IPS-NIHi7 (cell line): ENCODE results near the gene CDR2L.
A peak's percentile ranks its signal among the peaks of the same experiment; 100 is the strongest.

ENCODE experiments used
- DNase-seq: peaks from one replicate; pipeline ENCODE4 v3.0.0; 2012; ENCODE audit warnings: mixed read lengths; ENCODE audit errors: extremely low spot score

CDR2L gene

DNA sequence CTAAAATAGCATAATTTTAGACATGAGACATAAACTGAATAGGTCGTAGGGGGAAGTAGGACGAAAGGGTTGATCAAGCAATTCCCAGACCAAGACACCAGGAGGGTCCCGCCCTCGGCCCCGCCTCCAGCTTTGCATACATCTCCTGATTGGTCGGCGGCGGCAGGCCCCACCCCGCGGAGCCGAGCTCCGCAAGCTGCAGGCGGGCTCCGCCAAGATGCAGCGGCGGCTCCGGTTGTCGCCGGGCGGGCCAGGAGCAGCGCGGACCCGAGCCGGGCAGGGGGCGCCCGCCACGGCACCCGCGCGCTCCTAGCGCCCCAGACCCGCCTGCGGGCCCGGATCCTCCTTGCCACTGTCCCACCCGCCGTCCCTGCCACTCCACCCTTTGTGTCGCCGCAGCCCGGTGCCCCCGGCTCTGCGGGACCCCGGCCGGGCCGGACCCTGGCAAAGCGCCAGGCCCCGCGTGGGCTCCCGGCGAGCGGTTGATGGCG, at the start of gene CDR2L:
Gene CDR2L (plus strand): TSS at position 215 of the 491 bp plus-strand sequence. CDS start 412 bp downstream, outside the sequence.
- DNase-seq, result peak; percentile 95

DNA sequence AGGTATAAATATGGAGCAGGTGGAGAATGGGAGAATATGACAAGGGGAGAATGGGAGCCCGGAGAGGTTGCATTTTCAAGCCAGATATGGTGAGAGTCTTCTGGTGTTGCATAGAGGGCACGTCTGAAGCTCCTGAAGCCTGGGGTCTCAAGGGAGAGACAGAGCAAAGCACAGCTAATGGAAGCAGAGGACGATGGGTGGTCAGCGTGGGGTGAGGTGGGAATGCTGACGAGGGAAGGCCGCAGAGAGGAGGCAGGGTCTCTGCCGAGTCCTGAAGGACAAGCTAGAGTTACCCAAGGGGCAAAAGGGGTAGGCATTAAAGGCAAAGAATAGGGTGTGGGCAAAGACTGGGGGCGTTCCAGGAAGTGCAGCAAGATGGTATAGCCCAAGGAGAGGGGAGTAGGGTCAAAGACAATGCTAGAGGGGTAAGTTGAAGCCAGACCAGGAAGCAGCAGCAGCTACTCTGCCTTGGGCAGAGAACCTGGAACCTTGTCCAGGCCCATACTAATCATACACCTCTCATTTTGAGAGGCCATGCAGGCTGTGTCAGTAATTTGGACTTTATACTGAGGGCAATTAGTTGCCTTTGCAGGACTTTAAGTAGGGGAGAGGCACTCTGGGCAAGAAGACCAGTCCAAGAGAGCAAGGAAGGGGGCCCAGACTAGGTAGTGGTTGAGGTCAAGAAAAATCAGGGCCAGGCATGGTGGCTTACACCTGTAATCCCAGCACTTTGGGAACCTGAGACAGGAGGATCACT, 49.1 kb upstream of the CDR2L start:
- DNase-seq, result no peak

DNA sequence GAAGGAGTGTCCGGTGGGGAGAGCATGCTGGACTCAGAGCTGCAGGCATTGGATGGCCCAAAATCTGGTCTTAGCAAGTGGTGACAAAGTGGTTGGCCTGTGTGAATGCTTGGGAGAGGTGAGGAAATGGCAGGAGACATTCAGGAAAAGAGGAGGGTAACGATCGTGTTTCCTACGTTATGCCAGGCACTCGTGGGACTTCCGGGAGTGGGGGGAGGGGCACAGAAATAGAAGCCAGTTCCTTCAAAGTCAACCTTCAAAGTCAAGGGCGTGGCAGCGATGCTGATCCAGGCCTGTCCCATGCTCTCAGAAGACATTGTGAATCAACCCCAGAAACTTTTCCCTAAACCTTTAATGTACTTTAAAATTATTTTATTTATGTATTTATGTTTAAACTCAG, 47.9 kb upstream of the CDR2L start:
- no peak for DNase-seq

DNA sequence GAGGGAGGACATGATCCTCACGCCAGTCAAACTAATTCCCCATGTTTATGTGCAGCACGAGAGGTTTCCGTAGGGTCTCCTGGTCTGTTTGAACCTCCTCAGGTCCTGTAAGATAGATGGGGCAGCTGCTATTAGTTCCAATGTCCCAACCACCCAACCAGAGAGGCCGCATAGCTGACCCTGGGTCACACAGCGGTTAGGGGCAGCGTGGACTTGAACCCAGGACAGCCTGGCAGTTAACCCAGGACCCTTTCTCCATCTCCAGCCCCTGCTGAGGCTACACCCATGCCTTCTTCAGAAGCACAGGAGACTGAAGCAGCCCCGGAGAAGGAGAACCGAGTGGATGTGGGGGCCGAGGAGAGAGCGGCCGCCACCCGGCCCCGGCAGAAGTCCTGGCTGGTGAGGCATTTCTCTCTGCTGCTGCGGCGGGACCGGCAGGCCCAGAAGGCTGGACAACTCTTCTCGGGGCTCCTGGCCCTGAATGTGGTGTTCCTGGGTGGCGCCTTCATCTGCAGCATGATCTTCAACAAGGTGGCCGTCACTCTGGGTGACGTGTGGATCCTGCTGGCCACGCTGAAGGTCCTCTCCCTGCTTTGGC, 46.2 kb upstream of the CDR2L start:
- no peak for DNase-seq

DNA sequence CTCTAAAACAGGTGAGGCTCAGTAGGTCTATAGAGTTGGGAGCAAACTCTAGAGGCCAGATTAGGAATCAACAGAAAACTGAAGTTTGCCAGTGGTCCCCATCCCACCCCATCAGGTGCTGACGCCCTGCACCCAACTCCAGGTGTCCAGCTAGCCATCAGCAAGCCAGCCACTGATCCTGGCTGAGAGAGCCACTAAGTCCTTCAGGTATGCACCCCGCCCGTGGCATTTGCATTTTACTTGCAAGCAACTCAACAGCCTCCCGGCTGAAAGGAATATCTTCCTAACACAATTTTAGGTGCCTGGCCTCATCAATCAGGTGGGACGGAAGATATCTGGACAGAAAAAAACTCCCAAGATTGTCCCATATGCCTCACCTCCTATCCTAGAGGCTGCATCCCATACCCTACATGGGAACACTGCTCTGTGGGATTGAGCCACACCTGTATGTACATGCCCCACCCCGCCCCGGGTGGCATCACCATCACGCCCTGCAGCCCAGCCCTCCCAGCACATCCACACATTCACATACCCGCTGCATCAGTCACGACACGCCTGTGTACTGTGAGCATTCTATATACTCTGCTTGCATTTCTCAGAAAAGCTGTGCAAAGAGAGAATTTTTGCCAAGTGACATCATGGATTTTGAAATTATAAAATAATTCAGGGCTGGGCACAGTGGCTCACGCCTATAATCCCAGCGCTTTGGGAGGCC, 43.5 kb upstream of the CDR2L start:
- DNase-seq, result no peak

DNA sequence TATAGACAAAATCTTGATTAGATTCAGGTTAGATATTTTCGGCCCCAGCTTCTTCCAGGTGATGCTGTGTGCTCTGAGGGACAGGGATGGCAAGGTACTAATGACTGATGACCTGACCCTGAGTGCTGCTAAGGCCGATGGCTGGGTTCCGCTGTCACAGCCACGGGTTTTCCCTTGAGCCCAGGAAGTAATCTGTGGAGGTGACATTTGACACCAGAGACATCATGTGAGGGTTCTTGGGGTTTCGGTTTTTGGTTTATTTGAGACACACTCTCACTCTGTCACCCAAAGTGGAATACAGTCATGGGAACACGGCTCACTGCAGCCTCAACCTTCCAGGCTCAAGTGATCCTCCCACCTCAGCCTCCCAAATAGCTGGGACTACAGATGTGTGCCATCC, 41.9 kb upstream of the CDR2L start:
- no peak for DNase-seq

DNA sequence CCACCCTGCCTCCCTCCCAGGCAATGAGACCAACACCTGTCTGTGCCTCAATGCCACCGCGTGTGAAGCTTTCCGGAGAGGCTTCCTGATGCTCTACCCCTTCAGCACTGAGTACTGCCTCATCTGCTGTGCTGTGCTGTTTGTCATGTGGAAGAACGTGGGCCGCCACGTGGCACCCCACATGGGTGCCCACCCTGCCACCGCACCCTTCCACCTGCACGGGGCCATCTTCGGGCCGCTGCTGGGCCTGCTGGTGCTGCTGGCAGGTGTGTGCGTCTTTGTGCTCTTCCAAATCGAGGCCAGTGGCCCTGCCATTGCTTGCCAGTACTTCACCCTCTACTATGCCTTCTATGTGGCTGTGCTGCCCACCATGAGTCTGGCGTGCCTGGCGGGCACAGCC, 40.8 kb upstream of the CDR2L start:
- no peak for DNase-seq

DNA sequence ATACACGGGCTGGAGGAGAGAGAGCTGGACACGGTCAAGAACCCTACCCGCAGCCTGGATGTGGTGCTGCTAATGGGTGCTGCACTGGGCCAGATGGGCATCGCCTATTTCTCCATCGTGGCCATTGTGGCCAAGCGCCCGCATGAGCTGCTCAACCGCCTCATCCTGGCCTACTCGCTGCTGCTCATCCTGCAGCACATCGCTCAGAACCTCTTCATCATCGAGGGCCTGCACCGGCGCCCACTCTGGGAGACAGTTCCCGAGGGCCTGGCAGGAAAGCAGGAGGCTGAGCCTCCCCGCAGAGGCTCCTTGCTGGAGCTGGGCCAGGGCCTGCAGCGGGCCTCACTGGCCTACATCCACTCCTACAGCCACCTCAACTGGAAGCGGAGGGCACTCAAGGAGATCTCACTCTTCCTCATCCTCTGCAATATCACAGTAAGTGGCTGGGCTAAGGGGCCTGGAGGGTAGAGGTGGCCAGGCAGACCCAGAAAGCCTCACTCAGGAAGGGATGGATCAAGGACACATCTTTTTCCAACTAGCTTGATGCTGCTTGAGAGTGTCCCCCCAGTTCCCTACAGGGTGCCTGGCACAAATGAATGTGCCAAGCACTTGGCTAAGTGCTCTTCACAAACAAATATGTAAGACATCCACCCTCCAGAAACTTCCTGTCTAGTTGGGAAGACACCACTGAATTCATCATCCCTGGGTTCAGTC, 40.2 kb upstream of the CDR2L start:
- no peak for DNase-seq

DNA sequence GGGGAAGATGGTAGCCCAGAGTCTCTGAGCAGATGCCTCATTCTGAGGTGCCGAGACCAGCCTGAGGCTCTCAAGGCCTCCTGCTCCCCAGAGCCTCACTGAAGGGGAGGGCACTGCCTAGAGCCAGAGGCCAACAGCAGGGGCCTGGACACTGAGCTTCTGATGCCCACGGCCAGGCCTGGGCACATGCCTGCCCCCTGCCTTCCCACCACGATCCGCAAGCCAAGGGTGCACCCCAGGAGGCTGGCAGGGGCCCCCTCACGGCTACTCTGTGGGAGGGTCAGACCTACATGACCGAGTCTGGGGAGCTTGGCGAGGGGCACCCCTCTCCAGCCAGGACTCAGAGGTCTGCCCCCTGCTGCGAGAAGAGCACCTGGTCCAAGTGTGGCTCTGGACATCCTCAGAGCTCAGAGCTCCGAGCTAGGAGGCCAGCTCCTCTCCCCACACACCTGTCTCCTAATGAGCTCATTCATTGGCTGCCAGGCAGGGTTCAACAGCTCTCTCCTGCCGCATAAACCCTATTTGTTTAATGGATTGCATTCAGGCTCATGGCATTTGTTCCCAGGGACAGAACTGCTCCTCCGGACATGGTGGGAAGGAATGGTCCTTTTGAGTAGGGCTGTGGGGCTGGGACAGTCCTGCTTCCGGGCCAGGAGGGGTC, 37.8 kb upstream of the CDR2L start:
- DNase-seq, result no peak

DNA sequence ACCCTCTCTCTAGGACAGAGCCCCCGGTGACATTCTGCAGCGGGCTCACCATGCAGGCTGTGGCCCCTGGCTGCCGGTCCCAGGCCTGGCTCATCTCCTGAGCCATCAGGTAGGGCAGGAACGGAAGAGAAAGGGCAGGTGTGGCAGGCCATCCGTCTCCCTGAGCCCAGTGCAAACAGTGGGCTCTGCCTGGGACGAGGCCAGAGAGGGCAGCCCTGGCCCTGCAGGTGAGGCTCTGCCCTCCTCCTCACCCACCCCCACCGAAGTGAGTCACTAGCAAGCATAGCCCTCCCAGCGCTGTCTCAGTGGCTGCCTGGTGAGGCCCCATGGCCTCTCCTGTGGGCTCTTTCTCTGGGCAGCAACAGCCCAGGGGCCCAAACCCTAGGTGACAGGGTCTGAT, 37.2 kb upstream of the CDR2L start:
- no peak for DNase-seq

DNA sequence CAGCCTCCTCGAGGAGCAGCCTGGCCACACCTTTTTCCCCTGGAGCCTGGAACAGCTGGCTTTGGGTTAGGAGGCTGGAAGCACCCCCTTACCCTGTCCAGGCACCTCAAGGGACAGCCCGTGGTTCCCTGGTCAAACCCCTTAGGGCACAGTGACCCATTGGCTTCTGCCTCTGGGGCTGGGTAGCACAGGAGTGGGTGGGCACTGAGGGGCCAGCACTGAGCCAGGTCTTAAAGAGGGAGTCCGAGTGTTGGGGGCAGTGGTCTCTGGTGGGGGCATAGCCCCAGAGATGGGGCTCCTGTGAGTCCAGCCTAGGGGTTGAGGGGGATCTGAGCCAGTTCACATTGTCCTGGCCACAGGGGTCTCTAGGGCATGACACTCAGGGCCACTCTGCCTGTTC, 36.4 kb upstream of the CDR2L start:
- DNase-seq, result no peak

DNA sequence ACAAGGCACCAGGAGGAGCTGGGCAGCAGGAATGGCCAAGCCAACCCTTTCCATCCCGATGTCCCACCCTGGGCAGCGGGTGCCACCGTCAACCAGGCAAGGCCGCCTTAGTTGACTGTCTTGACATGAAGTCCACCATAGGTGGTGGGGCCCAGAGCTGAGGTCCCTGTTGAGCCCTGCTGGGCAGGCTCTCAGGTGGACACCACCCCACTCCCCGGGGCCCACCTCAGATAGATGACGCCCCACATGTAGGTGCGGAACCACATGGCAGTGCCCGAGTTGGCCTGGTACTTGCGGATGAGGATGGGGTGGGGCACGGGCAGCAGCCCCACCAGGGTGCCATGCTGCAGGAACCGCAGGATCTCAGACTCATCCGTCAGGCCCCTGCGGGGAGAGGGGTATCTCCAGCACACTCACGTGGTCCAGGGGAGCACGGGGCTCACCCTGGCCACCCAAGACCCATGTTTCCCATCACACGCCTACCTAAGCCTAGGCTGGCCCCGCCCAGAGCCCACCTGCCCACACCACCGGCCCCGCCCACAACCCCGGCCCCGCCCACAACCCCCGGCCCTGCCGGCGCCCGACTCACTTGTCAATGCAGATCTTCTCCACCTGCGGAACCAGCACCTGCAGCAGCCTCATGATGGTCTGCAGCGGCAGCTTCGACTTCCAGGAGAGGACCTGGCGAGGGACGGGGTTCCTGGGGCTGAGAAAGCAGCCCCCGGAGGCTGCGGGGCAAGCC, 35.6 kb upstream of the CDR2L start:
- peak; percentile 82 for DNase-seq

DNA sequence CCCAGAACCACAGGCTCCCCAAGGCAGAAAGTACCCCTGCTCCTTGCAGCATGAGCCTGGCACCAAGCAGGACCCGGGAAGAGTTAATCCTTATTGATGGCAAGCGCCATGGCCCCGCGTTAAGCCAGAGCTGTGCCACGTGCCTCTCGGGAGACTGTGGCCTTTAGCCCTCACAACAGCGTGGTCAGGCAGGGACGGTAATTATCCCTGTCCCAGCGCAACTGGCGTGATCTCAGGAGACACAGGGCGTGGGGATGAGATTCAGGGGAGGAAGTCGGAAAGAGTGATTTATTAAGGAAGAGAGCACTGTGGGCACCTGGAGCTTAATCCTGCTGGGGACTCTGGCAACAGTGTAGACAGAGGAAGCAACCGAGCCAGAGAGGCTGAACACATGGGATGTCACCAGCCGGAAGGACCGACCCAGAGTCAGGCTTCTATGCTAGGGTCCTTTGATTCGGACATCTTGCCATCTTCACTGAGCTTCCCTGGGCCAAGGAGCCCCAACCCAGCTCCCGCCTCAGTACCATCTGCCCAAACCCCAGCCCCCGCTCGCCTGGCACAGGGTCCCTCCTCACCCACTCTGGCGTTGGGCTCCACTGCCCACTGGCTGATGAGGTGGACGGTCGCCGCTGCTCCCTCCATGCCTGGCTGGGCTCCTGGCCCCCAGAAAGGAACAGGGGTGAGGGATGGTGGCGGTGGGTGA, 34.9 kb upstream of the CDR2L start:
- no peak for DNase-seq

DNA sequence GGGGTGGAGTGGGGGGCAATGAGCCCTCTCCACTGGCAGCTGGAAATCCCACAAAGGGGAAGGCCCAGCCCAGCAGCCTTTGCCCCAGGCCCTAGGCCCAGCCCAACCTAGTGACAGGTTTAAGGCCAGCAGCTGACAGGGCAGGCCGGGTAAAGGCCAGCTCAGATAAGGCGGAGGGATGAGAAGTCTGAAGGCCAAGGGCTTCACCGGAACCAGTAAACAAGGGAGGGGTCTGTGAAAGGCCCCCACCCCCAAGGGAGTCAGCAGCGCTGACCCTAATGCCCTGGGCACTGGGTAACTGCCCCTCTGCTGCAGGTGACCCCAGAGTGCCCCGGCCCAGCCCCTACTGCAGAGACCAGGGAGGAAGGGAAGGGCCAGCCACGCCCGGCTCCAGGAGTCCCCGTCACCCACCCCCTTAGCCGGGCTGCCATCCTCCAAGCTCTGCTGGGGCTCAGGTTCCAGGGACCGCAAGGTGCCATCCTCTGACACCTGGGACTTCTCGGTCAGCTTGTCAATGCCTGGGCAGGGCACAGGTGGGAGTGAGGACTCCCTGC, 34.2 kb upstream of the CDR2L start:
- no peak for DNase-seq

DNA sequence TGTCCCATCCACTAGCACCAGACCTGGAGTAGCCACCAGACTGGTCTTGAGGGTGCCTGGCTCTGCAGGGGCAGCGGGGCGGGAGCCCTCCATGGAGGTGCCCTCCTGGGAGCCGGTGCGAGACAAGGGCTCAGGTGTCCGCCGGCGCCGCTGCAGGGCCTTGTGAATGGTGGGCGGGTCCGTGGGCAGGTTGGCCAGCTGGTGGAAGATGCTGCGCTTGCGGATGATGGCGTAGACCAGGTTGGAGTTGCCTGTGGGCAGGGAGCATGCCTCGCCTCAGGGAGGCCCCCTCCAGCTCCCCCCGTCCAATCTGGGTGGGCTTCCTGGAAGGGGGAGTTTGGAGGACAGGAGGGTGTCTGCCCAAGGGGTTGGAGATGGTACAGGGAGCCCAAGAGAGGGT, 33.3 kb upstream of the CDR2L start:
- no peak for DNase-seq

DNA sequence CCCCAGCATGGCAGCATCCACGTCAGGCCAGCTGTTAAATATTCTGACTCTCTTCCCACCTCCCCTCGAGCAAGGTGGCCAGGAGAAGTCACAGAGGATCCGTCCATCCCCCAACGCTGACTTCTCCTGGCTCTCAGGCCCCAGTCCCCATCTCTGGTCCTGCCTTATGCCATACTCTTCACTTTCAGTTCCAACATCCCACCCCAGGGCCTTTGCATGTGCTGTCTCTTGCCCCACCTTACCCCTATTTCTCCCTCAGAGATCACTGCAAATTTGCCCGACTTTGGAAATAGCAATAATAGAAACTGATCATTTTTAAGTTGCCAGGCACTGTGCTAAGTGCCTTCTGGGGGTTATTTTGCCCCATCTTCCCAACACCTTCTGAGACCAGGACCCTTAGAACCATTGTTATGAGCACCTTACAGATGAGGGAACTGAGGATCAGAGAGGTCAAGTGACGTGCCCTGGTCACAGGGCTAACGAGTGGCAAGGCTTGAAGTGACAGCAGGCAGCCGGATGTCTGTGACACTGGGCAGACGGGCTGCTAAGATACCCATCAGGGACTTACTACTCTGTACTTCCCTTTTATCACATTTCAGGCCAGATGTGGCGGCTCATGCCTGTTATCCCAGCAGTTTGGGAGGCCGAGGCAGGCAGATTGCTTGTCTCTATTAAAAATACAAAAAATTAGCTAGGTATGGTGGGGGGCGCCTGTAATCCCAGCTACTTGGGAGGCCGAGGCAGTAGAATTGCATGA, 32.6 kb upstream of the CDR2L start:
- no peak for DNase-seq

DNA sequence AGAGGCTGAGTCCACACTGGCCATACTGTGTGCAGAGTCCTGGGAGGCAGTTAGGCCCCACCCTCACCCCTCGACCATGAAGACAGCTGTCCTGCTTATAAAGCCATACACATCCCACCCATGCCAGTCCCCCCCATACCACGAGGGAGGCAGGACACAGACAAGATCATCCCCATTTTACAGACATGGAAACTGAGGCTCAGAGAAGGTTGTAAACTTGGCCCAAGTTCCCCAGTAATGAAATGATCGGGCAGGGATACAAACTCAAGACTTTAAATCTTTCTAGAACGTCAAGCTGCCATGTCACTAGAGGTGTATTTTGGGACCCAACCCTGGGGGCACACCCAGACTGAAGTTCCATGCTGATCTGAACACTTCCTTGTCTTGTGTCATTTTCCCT, 31.3 kb upstream of the CDR2L start:
- DNase-seq, result no peak

DNA sequence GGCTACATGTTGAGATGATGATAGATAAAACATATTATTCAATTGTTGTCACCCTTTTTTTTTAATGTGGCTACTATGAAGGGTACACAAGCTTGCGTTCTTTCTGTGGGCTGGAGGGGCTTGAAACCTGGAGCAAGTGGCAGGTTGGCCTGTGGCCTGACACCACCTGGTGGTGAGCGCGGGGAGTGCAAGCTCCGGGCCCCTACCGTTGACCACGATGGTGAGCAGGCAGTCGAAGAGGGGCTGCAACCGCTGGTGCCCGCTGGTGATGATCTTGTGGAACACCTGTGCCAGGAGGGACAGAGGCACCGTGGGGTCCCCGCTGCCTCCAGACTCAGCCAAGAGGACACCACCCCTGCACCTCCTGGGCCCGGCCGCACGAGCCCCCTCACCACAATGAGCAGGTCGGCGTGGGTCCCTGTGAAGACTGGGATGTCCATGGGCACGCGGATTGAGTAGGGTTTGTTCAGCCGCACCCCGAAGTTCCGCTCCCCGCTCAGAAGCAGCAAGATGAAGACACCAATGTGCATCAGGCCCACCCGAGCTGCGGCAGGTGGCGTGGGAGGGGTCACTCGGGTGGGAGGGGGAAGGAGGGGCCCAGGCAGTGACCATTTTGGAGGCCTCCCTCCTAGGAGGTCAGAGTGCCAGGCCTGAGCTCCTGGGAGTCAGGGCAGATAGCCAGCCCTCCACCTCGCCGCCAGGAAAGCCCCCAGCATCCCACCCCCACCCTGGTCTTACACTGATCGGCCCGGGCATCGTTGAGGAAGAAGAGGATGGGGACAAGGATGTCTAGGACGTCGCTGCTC, 29.3 kb upstream of the CDR2L start:
- DNase-seq, result peak; percentile 91
